ENCODE results near the gene GNS. TPM values are rescaled to one million over a fixed set of nuclear protein-coding genes. Genes with fewer than 3 reads are reported as not detected.

GNS gene
- total and polyA plus RNA-seq, 2 of the 13 experiments (the other 11 are each of a cell fraction or from before 2014, with no cell fraction given) = 49.8 to 51.0 TPM

DNA sequence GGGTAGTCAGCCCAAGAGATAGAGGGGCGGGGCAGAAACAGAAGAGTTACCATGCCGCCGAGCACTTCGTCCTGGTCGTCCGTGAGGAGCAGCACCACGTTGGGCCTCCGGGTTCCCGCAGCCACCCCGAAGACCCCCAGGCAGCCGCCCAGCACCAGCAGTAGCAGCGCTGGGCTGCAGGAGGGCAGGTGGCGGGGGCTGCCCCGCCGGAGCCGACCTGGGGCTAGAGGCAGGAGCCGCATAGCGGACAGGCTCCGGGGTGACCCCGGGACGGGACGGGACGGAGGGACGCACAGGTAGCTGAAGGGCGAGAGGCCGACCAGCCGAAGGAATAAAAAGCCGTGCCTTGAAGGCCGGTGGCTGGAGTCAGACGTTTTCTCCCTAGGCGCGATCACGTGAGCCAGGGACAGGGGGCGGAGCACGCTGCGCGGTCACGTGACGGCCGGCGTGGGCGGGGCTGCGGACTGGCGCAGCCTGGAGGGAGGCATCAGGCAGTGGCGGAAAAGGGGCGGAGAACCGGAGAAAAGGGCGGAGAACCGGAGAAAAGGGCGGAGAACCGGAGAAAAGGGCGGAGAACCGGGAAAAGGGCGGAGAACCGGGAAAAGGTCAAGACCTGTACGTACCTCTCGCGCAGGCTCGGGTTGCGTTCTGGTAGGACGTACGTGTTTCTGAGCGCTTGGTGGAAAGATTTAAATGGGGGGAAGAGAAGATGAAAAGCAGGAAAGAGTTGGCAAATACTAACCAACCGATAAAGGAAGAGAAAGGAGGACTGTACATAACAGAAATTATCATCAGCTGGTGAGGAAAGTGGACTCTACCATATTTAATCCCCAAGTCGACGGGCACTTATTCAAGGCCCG lies at the start of gene GNS (continued):
- TF ChIP-seq ZNF275 (CRISPR knock-in tag; IDR thresholded peaks at IDR 0.05; ENCODE audit: borderline replicate concordance) (no peak), ZBTB7A (CRISPR knock-in tag; IDR thresholded peaks at IDR 0.05) (no peak), ZMYM2 (CRISPR knock-in tag; IDR thresholded peaks at IDR 0.05) (0 out of 2 replicates have a peak, but pooled peaks have one; percentile 51), MNT (IDR thresholded peaks at IDR 0.05) (peak; percentile 87), ZNF367 (CRISPR knock-in tag; IDR thresholded peaks at IDR 0.05; ENCODE audit: borderline replicate concordance) (peak; percentile 58; the same call in 1 of the 2 replicates), ZNF317 (CRISPR knock-in tag; IDR thresholded peaks at IDR 0.05) (no peak), NBN (conservative IDR thresholded peaks at IDR 0.05) (no peak), ZMYM3 (CRISPR knock-in tag; IDR thresholded peaks at IDR 0.05) (peak; percentile 58; the same call in 1 of the 2 replicates), ZNF274 (CRISPR knock-in tag; IDR thresholded peaks at IDR 0.05) (peak; percentile 61; the same call in 1 of the 2 replicates), ZNF235 (CRISPR knock-in tag; IDR thresholded peaks at IDR 0.05; ENCODE audit: borderline replicate concordance) (no peak), FOSL2 (CRISPR knock-in tag; IDR thresholded peaks at IDR 0.05) (peak; percentile 55; the same call in 1 of the 2 replicates), PATZ1 (CRISPR knock-in tag; IDR thresholded peaks at IDR 0.05) (no peak; the same call in 1 of the 2 replicates), SMYD3 (CRISPR knock-in tag; IDR thresholded peaks at IDR 0.05) (peak; percentile 49; the same call in 1 of the 2 replicates), DNMT1 (CRISPR knock-in tag; IDR thresholded peaks at IDR 0.05) (no peak), SUZ12 (IDR thresholded peaks at IDR 0.05; ENCODE audit: low read depth, low read length) (no peak), ZNF124 (CRISPR knock-in tag; IDR thresholded peaks at IDR 0.05) (no peak), ZNF674 (CRISPR knock-in tag; IDR thresholded peaks at IDR 0.05; ENCODE audit: low read depth) (0 out of 2 replicates have a peak, but pooled peaks have one; percentile 48), ZSCAN22 (CRISPR knock-in tag; IDR thresholded peaks at IDR 0.05) (no peak), MIER2 (CRISPR knock-in tag; IDR thresholded peaks at IDR 0.05) (no peak)
- TF ChIP-seq, protein P1, sequence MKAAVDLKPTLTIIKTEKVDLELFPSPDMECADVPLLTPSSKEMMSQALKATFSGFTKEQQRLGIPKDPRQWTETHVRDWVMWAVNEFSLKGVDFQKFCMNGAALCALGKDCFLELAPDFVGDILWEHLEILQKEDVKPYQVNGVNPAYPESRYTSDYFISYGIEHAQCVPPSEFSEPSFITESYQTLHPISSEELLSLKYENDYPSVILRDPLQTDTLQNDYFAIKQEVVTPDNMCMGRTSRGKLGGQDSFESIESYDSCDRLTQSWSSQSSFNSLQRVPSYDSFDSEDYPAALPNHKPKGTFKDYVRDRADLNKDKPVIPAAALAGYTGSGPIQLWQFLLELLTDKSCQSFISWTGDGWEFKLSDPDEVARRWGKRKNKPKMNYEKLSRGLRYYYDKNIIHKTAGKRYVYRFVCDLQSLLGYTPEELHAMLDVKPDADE (CRISPR knock-in tag; IDR thresholded peaks at IDR 0.05) = 0 out of 2 replicates have a peak, but pooled peaks have one; percentile 32
- TF ChIP-seq, protein P2, sequence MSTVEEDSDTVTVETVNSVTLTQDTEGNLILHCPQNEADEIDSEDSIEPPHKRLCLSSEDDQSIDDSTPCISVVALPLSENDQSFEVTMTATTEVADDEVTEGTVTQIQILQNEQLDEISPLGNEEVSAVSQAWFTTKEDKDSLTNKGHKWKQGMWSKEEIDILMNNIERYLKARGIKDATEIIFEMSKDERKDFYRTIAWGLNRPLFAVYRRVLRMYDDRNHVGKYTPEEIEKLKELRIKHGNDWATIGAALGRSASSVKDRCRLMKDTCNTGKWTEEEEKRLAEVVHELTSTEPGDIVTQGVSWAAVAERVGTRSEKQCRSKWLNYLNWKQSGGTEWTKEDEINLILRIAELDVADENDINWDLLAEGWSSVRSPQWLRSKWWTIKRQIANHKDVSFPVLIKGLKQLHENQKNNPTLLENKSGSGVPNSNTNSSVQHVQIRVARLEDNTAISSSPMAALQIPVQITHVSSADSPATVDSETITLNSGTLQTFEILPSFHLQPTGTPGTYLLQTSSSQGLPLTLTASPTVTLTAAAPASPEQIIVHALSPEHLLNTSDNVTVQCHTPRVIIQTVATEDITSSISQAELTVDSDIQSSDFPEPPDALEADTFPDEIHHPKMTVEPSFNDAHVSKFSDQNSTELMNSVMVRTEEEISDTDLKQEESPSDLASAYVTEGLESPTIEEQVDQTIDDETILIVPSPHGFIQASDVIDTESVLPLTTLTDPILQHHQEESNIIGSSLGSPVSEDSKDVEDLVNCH (CRISPR knock-in tag; IDR thresholded peaks at IDR 0.05) = no peak

All from HepG2 (cell line).